ENCODE measurements around the gene RHBG. TPM values are rescaled to one million over a fixed set of nuclear protein-coding genes. Genes with fewer than 3 reads are reported as not detected.

RHBG gene
- total RNA-seq, 4 donors from 2014 or later = not detected

DNA sequence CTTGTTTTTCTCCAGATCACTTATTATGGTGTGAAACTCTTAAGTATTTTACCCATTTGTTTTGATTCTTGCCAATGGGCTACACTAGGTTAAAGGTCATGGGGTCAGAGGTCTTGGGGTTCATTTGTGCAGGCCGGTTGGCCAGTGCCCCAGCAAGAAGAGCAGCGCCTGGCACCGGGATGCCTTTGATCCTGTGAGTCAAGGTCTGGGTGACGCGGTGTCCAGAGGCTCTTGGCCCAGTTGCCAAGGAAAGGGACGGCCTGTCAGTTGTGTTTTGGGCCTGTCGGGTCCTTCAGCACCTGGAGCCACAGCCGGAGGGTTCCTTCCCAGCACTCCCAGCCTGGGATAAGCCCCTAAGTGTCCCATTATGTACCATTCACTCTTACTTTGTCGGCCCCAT lies 25.1 kb downstream of the RHBG start:
- TF ChIP-seq EP300 (IDR thresholded peaks at IDR 0.05; ENCODE audit: low read depth) (no peak), POLR2AphosphoS5 (IDR thresholded peaks at IDR 0.05) (no peak), POLR2A (IDR thresholded peaks at IDR 0.05) (no peak)
- TF ChIP-seq, protein P1, sequence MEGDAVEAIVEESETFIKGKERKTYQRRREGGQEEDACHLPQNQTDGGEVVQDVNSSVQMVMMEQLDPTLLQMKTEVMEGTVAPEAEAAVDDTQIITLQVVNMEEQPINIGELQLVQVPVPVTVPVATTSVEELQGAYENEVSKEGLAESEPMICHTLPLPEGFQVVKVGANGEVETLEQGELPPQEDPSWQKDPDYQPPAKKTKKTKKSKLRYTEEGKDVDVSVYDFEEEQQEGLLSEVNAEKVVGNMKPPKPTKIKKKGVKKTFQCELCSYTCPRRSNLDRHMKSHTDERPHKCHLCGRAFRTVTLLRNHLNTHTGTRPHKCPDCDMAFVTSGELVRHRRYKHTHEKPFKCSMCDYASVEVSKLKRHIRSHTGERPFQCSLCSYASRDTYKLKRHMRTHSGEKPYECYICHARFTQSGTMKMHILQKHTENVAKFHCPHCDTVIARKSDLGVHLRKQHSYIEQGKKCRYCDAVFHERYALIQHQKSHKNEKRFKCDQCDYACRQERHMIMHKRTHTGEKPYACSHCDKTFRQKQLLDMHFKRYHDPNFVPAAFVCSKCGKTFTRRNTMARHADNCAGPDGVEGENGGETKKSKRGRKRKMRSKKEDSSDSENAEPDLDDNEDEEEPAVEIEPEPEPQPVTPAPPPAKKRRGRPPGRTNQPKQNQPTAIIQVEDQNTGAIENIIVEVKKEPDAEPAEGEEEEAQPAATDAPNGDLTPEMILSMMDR (IDR thresholded peaks at IDR 0.05) = no peak
- Histone ChIP-seq H3K9me3 (no peaks in the 10 kb centered on the region), H3K4me3 (no peak overlapping the region), H3K4me1 (no peaks in the 10 kb centered on the region), H3K36me3 (no peaks in the 10 kb centered on the region), H3K27me3 (peaks cover 40% of the 10 kb centered on the region), H3K27ac (no peak overlapping the region)
- no peak for DNase-seq
- WGBS, 2 donors (ENCODE audit: low coverage in 1 of 2) = 82% methylated on average over 9 of the region's 9 CpGs; no CpG with 5 or more reads in 1 of the 2 donors
- in situ Hi-C loops (cut with MboI; ENCODE audit: low pct_ligation_motif_present in 1 of 4, low pct_unique_long_range_greater_than_20kb in 1 of 4, low sequenced_read_pairs in 3 of 4) = loop anchor here in 1 of 4 donors (25.0 kb wide), 1 partner anchor 218 kb away; the partner anchor contains the start of genes GPATCH4 and HAPLN2
- intact Hi-C loops (cut with DNase I; ENCODE audit: low total_unique reads) = loop anchor here (10.0 kb wide), 1 partner anchor 221 kb away; the partner anchor contains the start of gene HAPLN2

DNA sequence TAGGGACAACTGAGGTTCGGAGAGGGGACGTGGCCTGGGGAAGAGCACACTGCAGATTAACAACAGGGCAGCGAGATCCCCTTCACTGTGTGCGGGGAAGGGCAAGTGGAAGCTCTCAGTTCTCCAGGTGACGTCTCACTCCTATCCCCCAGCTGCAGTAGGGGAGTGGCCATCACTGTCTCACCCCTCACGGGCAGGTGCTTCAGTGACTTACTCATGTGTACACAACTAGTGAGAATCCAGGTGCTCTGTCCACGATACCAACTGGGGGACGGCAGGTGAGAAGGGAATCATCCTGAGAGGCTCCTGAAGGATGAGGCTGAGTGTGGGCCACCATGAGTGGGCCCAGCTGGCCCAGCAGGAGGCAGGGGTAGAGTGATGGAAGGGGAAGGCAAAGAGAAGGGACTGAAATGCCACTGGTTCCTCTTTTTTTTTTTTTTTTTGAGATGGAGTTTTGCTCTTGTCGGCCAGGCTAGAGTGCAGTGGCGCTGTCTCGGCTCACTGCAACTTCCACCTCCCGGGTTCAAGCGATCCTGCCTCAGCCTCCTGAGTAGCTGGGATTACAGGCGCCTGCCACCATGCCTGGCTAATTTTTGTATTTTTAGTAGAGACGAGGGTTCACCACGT lies 25.9 kb downstream of the RHBG start:
- DNase-seq = no peak
- in situ Hi-C loops (cut with MboI; ENCODE audit: low pct_ligation_motif_present in 1 of 4, low pct_unique_long_range_greater_than_20kb in 1 of 4, low sequenced_read_pairs in 3 of 4) = loop anchor here in 1 of 4 donors (25.0 kb wide), 1 partner anchor 217 kb away; the partner anchor contains the start of genes GPATCH4 and HAPLN2
- peaks cover 31% of the 10 kb centered on the region for H3K27me3 ChIP-seq
- H3K36me3 ChIP-seq = no peaks in the 10 kb centered on the region
- intact Hi-C loops (cut with DNase I; ENCODE audit: low total_unique reads) = loop anchor here (10.0 kb wide), 1 partner anchor 220 kb away; the partner anchor contains the start of gene HAPLN2
- H3K4me3 ChIP-seq = no peak overlapping the region
- no peak for TF ChIP-seq EP300 (IDR thresholded peaks at IDR 0.05; ENCODE audit: low read depth)
- no peak for TF ChIP-seq POLR2AphosphoS5 (IDR thresholded peaks at IDR 0.05)
- TF ChIP-seq, protein P1 (IDR thresholded peaks at IDR 0.05) = no peak
- TF ChIP-seq POLR2A (IDR thresholded peaks at IDR 0.05) = no peak
- H3K27ac ChIP-seq = no peak overlapping the region
- no peaks in the 10 kb centered on the region for H3K4me1 ChIP-seq
- H3K9me3 ChIP-seq = no peaks in the 10 kb centered on the region
- 73 to 90% methylated on average over 2 to 16 of the region's 16 CpGs for WGBS, 2 donors (ENCODE audit: low coverage in 1 of 2)

DNA sequence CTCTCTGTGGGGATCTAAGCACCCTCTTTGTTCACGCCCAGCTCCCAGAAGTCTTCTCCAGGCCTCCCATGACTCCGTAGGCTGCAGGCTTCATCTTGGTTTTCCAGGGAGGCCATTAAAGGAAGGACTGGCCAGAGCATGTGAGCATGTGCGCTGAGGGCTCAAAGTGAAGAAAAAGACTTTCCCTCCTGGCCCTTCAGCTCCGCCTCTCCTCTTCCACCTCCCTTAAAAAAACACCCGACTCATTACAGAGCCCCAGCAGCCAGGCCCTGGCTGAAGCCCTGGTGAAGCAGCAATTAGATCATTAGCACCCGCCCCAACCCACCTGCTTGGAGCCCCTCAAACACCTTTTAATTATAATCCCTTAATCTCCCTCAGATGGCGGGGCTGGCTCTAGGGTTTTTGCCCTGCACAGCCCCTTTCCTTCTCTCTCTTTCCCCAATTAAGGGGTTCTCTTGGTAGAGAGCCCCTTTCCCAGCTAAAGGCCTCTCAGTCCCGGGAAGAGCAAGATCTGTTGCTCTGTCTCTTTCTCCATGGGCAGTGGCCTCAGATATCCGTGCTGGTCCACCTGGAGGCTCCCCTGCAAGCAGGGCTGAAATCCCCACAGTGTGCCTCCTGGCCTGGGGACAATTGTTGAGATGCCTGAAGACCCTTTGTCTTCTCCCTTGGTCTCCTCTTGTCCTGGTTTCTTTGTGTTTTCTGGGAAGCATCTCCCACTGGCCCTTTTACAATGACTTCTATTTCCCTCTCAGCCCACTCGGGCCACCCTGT lies 30.5 kb downstream of the RHBG start:
- in situ Hi-C loops (cut with MboI; ENCODE audit: low pct_ligation_motif_present in 1 of 4, low pct_unique_long_range_greater_than_20kb in 1 of 4, low sequenced_read_pairs in 3 of 4) = loop anchor here in 1 of 4 donors (25.0 kb wide), 1 partner anchor 213 kb away; the partner anchor contains the start of genes GPATCH4 and HAPLN2
- Histone ChIP-seq H3K4me1 (no peaks in the 10 kb centered on the region), H3K36me3 (no peaks in the 10 kb centered on the region), H3K9me3 (no peaks in the 10 kb centered on the region), H3K27me3 (peaks cover 29% of the 10 kb centered on the region), H3K27ac (no peak overlapping the region), H3K4me3 (no peak overlapping the region)
- 87 to 90% methylated on average over 2 to 10 of the region's 10 CpGs for WGBS, 2 donors (ENCODE audit: low coverage in 1 of 2)
- no peak for DNase-seq
- TF ChIP-seq, protein P1 (IDR thresholded peaks at IDR 0.05) = no peak
- no peak for TF ChIP-seq EP300 (IDR thresholded peaks at IDR 0.05; ENCODE audit: low read depth)
- TF ChIP-seq POLR2AphosphoS5 (IDR thresholded peaks at IDR 0.05) = no peak
- TF ChIP-seq POLR2A (IDR thresholded peaks at IDR 0.05) = no peak
- intact Hi-C loops (cut with DNase I; ENCODE audit: low total_unique reads) = loop anchor here (10.0 kb wide), 1 partner anchor 215 kb away; the partner anchor contains the start of gene HAPLN2
